GM18499 (cell line): ENCODE measurements around the gene MGAT4B.
"Not testable (repeated sequence)": the region's sequence is repeated elsewhere in the genome, so short reads cannot be mapped to it uniquely, and the experiment has no call there.

ENCODE experiments used
- ATAC-seq: cut with Tn5 transposase; IDR thresholded peaks from one replicate; pipeline ENCODE4 v1.9.1; 2021; ENCODE audit warnings: moderate number of reproducible peaks; ENCODE audit not compliant: insufficient read depth, unreplicated experiment

The MGAT4B gene

DNA sequence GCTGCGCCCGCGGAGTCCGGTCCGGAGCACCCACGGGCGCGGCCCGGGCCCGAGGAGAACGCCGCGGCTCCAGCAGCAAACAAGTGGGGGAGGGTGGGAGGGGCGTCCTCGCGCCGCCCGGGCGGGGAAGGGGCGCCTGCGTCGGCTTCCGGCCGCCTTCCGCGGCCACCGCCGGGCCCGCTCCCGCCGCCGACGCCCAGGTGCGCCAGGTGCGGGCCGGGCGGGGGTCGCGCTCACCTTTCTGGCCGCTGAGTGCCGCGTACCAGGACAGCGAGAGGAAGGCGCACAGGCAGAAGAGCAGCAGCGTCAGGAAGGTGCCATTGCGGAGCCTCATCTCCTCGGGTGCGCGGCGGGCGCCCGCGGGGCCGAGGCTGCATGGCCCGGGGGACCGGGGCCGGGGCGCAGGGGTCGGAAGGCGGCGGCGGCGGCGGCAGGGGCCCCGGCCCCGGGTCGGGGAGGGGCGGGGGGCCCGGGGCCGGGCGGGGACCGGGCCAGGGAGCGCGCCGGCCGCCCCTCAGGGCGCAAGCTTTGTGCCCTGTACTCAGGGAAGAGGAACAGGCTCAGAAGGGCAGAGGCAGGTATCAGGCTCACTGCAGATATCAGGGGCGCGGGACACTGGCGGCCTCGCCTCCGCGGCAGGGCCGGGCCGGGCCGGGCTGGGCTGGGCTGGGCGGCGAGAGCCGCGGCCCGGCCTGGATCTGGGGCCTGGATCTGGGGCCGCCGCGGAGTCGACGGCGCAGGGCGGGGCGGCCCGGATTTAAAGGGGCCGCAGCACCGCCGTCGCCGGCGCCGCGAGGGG is at the start of gene MGAT4B:
TSS of gene MGAT4B (minus strand) at position 617 of the 799 bp plus-strand sequence. CDS start at position 334, 283 bp downstream.
- ATAC-seq = no peak

DNA sequence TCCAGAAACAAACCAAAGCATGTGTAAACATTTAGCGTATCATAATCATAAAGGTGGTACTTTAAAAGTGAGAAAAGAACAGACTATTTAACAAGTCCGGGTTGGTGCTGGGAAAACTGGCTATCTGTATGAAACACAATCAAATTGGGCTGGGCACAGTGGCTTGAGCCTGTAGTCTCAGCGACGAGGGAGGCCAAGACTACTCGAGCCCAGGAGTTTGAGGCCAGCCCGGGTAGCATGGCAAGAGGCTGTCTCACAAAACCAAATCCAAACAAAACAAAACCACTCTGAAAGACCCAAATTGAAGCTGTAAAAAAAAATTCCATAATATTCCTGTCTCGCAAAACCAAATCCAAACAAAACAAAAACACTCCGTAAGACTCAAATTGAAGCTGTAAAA is 47.7 kb upstream of the MGAT4B start:
- no peak for ATAC-seq

GRCh38 chr5:179852993-179853547 is 46.4 kb upstream of the MGAT4B start:
- ATAC-seq = peak; percentile 82

DNA sequence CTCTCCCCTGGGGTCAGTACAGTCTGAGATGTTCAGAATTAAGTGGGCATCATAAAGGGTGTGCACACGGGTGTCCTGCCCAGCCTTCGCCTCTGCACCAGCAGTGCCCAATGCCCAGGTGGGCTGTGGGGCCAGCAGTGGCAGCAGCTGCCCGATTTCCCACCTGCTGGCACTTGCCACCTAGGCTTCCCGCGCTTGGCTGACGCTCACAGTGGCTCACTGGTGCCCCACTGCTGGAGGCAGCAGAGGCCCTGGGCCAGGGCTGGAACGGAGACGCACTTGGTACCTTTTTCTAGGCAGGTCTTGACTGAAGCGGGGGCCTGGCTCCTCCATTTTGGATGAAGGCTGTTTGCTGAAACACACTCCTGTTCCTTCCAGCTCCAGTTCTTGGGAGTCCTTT is 35.0 kb upstream of the MGAT4B start:
- no peak for ATAC-seq

- no peak for ATAC-seq
Observed at GRCh38 chr5:179840766-179841165, 34.1 kb upstream of the MGAT4B start.

DNA sequence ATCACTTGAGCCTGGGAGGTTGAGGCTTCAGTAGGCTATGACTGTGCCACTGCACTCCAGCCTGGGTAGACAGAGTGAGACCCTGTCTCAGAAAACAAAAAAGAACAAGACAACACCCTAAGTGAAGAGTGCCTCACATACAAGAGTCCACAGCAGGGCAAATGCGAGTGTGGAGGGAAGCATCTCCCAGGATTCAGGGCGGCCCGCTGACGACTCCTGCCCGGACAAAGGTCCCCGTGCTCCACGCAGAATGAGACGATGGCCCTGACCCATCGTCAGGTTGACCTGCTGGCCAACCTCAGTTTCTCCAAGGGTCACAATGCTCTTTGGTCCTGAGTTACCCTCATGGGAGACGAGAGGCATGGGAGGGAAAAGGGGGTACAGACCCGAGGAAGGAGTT is 33.7 kb upstream of the MGAT4B start:
- no peak for ATAC-seq

- ATAC-seq = no peak
Observed at GRCh38 chr5:179839328-179840256, 32.9 kb upstream of the MGAT4B start.

GRCh38 chr5:179837076-179838011 is 30.7 kb upstream of the MGAT4B start:
- ATAC-seq = no peak

GRCh38 chr5:179836225-179837019 is 29.8 kb upstream of the MGAT4B start:
- ATAC-seq = no peak

DNA sequence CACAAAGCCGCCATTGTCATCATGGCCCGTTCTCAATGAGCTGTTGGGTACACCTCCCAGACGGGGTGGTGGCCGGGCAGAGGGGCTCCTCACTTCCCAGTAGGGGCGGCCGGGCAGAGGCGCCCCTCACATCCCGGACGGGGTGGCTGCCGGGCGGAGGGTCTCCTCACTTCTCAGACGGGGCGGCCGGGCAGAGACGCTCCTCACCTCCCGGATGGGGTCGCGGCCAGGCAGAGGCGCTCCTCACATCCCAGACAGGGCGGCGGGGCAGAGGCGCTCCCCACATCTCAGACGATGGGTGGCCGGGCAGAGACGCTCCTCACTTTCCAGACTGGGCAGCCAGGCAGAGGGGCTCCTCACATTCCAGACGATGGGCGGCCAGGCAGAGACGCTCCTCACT is 28.2 kb upstream of the MGAT4B start:
- not testable (repeated sequence) for ATAC-seq

DNA sequence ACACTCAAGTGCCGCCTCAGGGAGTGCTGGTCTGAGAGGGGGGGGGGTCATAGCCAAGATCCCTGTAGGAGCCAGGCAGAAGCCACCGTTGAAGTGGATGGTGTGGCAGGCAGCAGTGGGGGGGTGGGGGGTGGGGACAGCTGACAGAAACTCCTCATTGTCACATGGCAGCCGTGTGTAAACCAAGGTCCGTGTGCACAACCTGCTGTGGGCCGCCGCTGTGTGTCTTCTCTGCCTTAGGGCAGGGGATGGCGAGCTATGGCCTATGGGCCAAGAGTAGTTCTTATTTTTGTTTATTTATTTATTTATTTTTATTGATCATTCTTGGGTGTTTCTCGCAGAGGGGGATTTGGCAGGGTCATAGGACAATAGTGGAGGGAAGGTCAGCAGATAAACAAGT is 27.5 kb upstream of the MGAT4B start:
- ATAC-seq = no peak

- ATAC-seq = no peak
Observed at GRCh38 chr5:179833709-179834070, 27.0 kb upstream of the MGAT4B start.

GRCh38 chr5:179833056-179833708 is 26.5 kb upstream of the MGAT4B start:
- ATAC-seq = no peak

GRCh38 chr5:179832039-179832745 is 25.5 kb upstream of the MGAT4B start:
- no peak for ATAC-seq

DNA sequence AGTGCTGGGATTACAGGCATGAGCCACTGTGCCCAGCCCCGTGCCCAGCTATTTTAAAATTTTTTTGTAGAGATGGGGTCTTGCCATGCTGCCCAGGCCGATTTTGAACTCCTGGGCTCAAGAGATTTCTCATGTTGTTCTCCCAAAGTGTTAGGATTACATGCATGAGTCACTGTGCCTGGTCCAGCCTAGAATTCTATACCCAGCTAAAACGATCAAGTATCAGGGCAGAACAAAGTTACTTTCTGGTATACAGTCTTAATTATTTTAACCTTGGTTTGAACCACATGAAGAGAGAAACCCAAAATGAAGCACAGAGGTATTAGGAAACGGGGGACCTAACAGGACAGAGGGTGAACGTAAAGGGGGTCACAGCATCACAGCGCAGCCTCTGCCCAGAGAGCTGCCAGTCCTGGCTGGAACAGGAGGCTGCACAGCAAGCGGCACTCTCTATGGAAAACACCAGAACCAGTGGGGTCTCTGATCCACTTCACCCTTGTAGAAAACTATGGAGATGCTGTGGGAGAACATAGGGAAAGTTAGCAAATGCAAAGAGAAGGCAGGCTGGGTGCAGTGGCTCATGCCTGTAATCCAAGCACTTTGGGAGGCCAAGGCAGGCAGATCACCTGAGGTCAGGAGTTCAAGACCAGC is 24.3 kb upstream of the MGAT4B start:
- no peak for ATAC-seq

DNA sequence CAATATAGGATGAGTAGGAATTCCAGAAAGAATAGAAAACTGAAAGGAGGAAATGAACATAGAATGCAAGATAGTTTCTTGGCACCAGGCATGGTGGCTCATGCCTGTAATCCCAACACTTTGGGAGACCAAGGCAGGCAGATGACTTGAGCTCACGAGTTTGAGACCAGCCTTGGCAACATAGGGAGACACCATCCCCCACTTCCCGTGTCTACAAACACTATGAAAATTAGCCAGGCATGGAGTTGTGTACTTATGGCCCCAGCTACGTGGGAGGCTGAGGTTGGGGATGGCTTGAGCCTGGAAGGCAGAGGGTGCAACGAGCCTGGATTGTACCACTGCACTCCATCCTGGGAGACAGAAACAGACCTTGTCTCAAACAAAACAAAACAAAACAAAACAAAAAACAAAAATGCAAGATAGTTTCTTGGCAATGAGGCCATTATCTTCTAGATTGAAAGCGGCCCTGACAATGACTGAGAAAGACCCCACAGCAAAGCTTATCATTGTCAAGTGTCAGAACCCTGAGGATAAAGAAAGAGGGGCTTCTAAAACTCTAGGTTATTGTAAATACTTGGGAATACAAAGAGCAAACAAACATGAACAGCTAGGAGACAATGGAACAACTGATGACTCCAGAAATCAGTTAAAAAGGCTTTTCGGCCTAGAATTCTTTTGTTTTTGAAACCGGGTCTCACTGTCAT is 23.2 kb upstream of the MGAT4B start:
- ATAC-seq = no peak
